CD14-positive monocyte (primary cell): ENCODE measurements around the gene F13A1. TPM values are rescaled to one million over a fixed set of nuclear protein-coding genes. Genes with fewer than 3 reads are reported as not detected.

Experiments used
- DNase-seq, 3 donors: peaks; one replicate each; pipeline ENCODE4 v3.0.0-alpha.2; 2011 to 2022
- H2AFZ ChIP-seq: 2 replicates; pipeline ENCODE4 v1.6.0; 2012; ENCODE audit warnings: mild to moderate bottlenecking, low read depth, low read length, inconsistent platforms; ENCODE audit not compliant: insufficient read depth, poor library complexity, severe bottlenecking
- H3K27ac ChIP-seq, 2 donors: 1 replicate in 1 of 2; 2 replicates in 1 of 2; pipeline ENCODE4 v1.5.1; 2012 to 2013; ENCODE audit warnings: low read length in 2 of 2, control low read depth in 1 of 2, inconsistent platforms in 1 of 2, low read depth in 1 of 2, mild to moderate bottlenecking in 1 of 2
- H3K27me3 ChIP-seq, 2 donors: one replicate each; pipeline versions ENCODE4 v1.6.0 to v1.6.1; 2011 to 2013; ENCODE audit warnings: low read length in 2 of 2; ENCODE audit not compliant: control insufficient read depth in 2 of 2, insufficient read depth in 2 of 2
- H3K36me3 ChIP-seq, 2 donors: replicated peaks in 1 of 2; 1 replicate in 1 of 2; 2 replicates in 1 of 2; pipeline versions ENCODE4 v1.5.1 to v1.6.1; 2012 to 2013; ENCODE audit warnings: low read length in 2 of 2, control low read depth in 1 of 2, inconsistent platforms in 1 of 2, mild to moderate bottlenecking in 1 of 2; ENCODE audit not compliant: insufficient read depth in 2 of 2, control insufficient read depth in 1 of 2
- H3K4me1 ChIP-seq, 2 donors: 1 replicate in 1 of 2; 2 replicates in 1 of 2; pipeline versions ENCODE4 v1.5.1 to v1.6.1; 2012 to 2013; ENCODE audit warnings: low read length in 2 of 2, control low read depth in 1 of 2, inconsistent platforms in 1 of 2, mild to moderate bottlenecking in 1 of 2, moderate library complexity in 1 of 2; ENCODE audit not compliant: insufficient read depth in 2 of 2, control insufficient read depth in 1 of 2
- H3K4me2 ChIP-seq: replicated peaks from 2 replicates; pipeline ENCODE3; 2012; ENCODE audit warnings: low read length, moderate library complexity, mild to moderate bottlenecking; ENCODE audit not compliant: poor library complexity, severe bottlenecking; ENCODE audit errors: extremely low read depth
- H3K4me3 ChIP-seq, 3 experiments: fragments of 200-600 bp in 1 of 3; sonication (generic) in 1 of 3; replicated peaks in 1 of 3; 1 replicate in 2 of 3; 2 replicates in 1 of 3; pipeline ENCODE4 v1.5.1; 2011 to 2013; ENCODE audit warnings: low read length in 3 of 3, mild to moderate bottlenecking in 3 of 3, control low read depth in 2 of 3, low read depth in 2 of 3, inconsistent platforms in 1 of 3, moderate library complexity in 1 of 3
- H3K79me2 ChIP-seq: 2 replicates; pipeline ENCODE4 v1.6.0; 2012; ENCODE audit warnings: mild to moderate bottlenecking, control low read depth, inconsistent platforms, low read length, moderate library complexity; ENCODE audit not compliant: insufficient read depth
- H3K9ac ChIP-seq: 2 replicates; pipeline ENCODE4 v1.6.0; 2017; ENCODE audit warnings: low read length, mild to moderate bottlenecking; ENCODE audit not compliant: insufficient read depth, poor library complexity, severe bottlenecking
- H3K9me3 ChIP-seq, 2 donors: replicated peaks in 1 of 2; 1 replicate in 1 of 2; 2 replicates in 1 of 2; pipeline versions ENCODE4 v1.5.1 to v1.6.1; 2012 to 2013; ENCODE audit warnings: low read length in 2 of 2, control low read depth in 1 of 2; ENCODE audit not compliant: control insufficient read depth in 1 of 2, insufficient read depth in 1 of 2
- H4K20me1 ChIP-seq: 2 replicates; pipeline ENCODE4 v1.6.0; 2012; ENCODE audit warnings: mild to moderate bottlenecking, low read length, control low read depth, moderate library complexity; ENCODE audit not compliant: insufficient read depth
- H3K27ac Mint-ChIP-seq, 7 donors: one replicate each; pipeline ENCODE4 v1.8.0; 2020; ENCODE audit warnings: mild to moderate bottlenecking in 7 of 7, mixed read lengths in 7 of 7, moderate library complexity in 6 of 7, inconsistent platforms in 2 of 7
- H3K27me3 Mint-ChIP-seq, 3 donors: one replicate each; pipeline ENCODE4 v1.8.0; 2021 to 2022; ENCODE audit warnings: low read depth in 3 of 3, mild to moderate bottlenecking in 3 of 3, mixed read lengths in 3 of 3, moderate library complexity in 3 of 3, inconsistent platforms in 1 of 3
- H3K36me3 Mint-ChIP-seq, 2 donors: one replicate each; pipeline ENCODE4 v1.8.0; 2020; ENCODE audit warnings: mixed read lengths in 2 of 2, inconsistent platforms in 1 of 2, mild to moderate bottlenecking in 1 of 2
- H3K4me1 Mint-ChIP-seq: one replicate; pipeline ENCODE4 v1.8.0; 2020; ENCODE audit warnings: mild to moderate bottlenecking, mixed read lengths
- H3K4me3 Mint-ChIP-seq, 2 donors: one replicate each; pipeline ENCODE4 v1.8.0; 2020; ENCODE audit warnings: mild to moderate bottlenecking in 2 of 2, mixed read lengths in 2 of 2, moderate library complexity in 1 of 2
- H3K9me3 Mint-ChIP-seq, 7 donors: one replicate each; pipeline ENCODE4 v1.8.0; 2020 to 2022; ENCODE audit warnings: mixed read lengths in 7 of 7, mild to moderate bottlenecking in 6 of 7, moderate library complexity in 6 of 7, inconsistent platforms in 2 of 7
- CTCF ChIP-seq: fragments of 200-600 bp; IDR thresholded peaks from one replicate; pipeline ENCODE4 v1.8.0; 2022; ENCODE audit warnings: antibody characterized with exemption, mild to moderate bottlenecking
- WGBS: methylation state at CpG from one replicate; pipeline ENCODE4 v1.1.5; 2013; ENCODE audit warnings: missing lambda C conversion rate; ENCODE audit not compliant: insufficient coverage; 5-methylcytosine and 5-hydroxymethylcytosine counted together
- intact Hi-C, 2 donors: fragments of 100-400 bp; cut with micrococcal nuclease; formaldehyde crosslinking; loops; one replicate each; pipeline versions ENCODE4 v1.15.0 to v1.15.1; 2023
- polyA plus RNA-seq, 3 donors: library from polyadenylated mRNA; depleted of rRNA in 1 of 3; unstranded in 2 of 3; stranded (reverse) in 1 of 3; fragments of 300-500 nt in 2 of 3; fragments of >200 nt in 1 of 3; fragmentation: Illumina TruSeq in 2 of 3; gene quantifications; 1 replicate in 2 of 3; 2 replicates in 1 of 3; pipeline ENCODE4 v1.2.3, GENCODE V29; 2012 to 2021

Gene F13A1
- polyA plus RNA-seq, 3 donors = 49.0 to 136 (median 105) TPM

- H3K27ac Mint-ChIP-seq = no peak overlapping the region
- Histone ChIP-seq H3K4me2 (no peak overlapping the region), H3K4me3 (no peak overlapping the region), H2AFZ (no peak overlapping the region), H3K27me3 (no peaks in the 10 kb centered on the region), H3K4me1 (no peaks in the 10 kb centered on the region), H3K9ac (no peak overlapping the region), H3K9me3 (no peaks in the 10 kb centered on the region), H3K27ac (no peak overlapping the region), H3K79me2 (no peaks in the 10 kb centered on the region), H4K20me1 (no peaks in the 10 kb centered on the region), H3K36me3 (no peaks in the 10 kb centered on the region)
- intact Hi-C loops = no loop called here
- no peaks in the 10 kb centered on the region for H3K27me3 Mint-ChIP-seq
- peaks cover 0 to 4% of the 10 kb centered on the region in 2 donors for H3K36me3 Mint-ChIP-seq
- no peak overlapping the region for H3K4me3 Mint-ChIP-seq
- DNase-seq = no peak
- TF ChIP-seq CTCF = no peak
- H3K9me3 Mint-ChIP-seq = no peaks in the 10 kb centered on the region
- WGBS = no CpG with 5 or more reads among the region's 3 CpGs
- peaks cover 5% of the 10 kb centered on the region for H3K4me1 Mint-ChIP-seq
Measured at GRCh38 chr6:6357530-6357929, 37.1 kb upstream of the F13A1 start.

- DNase-seq = no peak
- Histone ChIP-seq H3K79me2 (no peaks in the 10 kb centered on the region), H3K4me3 (no peak overlapping the region), H3K9ac (no peak overlapping the region), H4K20me1 (no peaks in the 10 kb centered on the region), H3K27ac (no peak overlapping the region), H3K4me1 (no peaks in the 10 kb centered on the region), H3K27me3 (no peaks in the 10 kb centered on the region), H3K36me3 (no peaks in the 10 kb centered on the region), H2AFZ (no peak overlapping the region), H3K9me3 (no peaks in the 10 kb centered on the region), H3K4me2 (no peak overlapping the region)
- intact Hi-C loops = no loop called here
- no peak overlapping the region for H3K27ac Mint-ChIP-seq
- H3K4me3 Mint-ChIP-seq = no peak overlapping the region
- peaks cover 0 to 4% of the 10 kb centered on the region in 2 donors for H3K36me3 Mint-ChIP-seq
- no peaks in the 10 kb centered on the region for H3K27me3 Mint-ChIP-seq
- H3K4me1 Mint-ChIP-seq = peaks cover 5% of the 10 kb centered on the region
- H3K9me3 Mint-ChIP-seq = peaks cover 0 to 2% (median 0%) of the 10 kb centered on the region in 7 donors
- 83% methylated on average over 4 of the region's 6 CpGs for WGBS
- no peak for TF ChIP-seq CTCF
Measured at GRCh38 chr6:6357032-6357431, 36.6 kb upstream of the F13A1 start.
